ENCODE measurements around the gene KIF1B.
"Not testable (repeated sequence)": the region's sequence is repeated elsewhere in the genome, so short reads cannot be mapped to it uniquely, and the experiment has no call there.

The KIF1B gene

DNA sequence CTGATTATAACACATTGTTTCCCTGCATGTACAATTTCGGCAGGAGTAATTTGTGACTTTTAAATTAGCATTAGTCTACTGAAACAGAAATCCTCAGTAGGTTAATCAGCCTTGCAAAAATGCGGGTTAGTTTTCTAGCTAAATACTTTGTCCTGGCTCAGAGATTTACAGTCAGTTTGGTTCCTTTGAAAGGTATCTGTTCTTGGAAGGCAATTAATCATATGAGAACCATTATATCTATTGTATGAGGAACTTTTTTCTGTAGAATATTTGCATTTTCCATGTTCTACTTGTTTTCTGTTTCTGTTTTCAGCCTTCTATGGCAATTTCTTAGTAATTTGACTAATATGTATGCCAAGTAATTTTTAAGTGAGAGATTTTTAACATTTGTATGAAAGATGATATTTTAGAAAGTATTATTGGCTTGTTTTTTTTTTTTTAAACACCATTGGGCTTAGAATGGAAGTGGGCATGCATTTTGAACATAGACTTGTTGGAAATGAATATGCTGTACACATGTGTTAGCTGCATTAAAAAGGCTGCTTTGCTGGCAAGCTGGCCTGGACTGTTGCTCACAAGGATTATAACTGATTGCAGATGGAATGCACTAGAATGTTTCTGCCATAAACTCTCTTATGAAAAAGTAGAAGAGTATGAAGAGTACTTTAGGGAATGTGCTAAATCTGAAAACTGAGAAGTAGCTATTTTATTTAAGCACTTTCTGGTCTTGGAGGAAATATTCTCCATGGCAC is 26.2 kb downstream of the KIF1B start:
- DNase-seq = no peak

DNA sequence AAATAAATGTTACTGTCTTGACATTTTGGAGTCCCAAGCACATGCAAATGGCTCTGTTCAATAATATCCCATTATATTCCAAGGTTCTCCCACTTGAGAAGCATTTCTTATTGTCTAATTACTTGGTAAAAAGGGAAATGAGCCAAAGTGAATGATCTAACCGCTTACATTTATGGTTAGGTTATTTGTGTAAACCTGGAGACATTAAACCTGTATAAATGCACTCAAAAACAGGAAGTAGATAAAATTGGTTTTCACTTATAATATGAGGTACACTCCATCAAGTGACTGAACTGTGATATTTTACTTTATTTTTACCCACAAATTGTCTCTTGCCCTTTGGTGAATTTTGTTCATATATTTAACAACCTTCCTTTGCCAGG is 26.8 kb downstream of the KIF1B start:
- DNase-seq = no peak

DNA sequence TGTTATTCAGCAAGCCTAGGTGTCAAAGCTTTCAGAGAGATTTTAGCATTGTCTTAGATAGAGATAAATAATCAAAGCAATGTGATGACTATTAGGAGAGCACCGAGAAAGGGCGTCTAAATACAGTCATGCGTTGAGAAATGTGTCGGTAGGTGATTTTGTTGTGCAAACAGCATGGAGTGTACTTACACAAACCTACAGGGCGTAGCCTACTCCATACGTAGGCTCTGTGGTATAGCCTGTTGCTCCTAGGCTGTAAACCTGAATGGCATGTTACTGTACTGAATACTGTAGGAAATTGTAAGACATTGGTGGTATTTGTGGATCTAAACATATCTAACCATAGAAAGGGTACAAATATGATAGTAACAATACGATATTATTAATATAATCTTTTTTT is 31.8 kb downstream of the KIF1B start:
- no peak for DNase-seq

DNA sequence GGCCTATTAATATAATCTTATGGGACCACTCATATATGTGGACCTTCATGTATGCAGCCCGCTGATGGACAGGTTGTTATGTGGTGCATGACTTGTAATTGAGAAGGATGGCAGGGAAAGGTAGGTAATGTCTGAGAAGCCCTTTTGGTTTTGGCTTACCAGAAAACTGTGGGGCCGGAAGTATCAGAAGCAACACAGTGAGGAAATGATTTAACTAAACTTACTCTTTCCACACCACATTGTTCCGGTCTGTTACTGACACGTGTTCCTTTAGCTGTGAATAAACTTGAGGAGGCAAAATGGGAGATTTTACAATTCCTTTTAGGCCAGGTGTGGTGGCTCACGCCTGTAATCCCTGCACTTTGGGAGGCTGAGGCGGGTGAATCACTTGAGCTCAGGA is 32.4 kb downstream of the KIF1B start:
- no peak for DNase-seq

DNA sequence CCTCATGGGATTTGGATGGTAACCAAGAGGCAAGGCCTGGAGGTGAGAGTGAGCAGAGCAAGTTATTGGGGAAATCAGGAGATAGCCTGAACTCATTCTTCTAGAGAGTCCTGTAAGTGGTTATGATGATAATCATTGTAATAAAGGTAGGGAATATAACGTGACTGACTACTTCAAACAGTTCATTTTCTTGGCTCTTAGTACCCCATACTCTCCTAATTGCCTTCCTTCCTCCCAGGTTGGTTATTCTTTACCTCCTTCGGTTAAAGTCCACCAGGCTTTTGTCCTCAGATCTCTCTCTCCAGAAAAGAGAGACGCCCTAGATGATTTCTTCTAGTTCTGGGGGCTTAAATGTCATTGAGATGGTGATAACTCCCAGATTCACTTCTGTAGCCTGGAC is 35.3 kb downstream of the KIF1B start:
- DNase-seq = no peak

DNA sequence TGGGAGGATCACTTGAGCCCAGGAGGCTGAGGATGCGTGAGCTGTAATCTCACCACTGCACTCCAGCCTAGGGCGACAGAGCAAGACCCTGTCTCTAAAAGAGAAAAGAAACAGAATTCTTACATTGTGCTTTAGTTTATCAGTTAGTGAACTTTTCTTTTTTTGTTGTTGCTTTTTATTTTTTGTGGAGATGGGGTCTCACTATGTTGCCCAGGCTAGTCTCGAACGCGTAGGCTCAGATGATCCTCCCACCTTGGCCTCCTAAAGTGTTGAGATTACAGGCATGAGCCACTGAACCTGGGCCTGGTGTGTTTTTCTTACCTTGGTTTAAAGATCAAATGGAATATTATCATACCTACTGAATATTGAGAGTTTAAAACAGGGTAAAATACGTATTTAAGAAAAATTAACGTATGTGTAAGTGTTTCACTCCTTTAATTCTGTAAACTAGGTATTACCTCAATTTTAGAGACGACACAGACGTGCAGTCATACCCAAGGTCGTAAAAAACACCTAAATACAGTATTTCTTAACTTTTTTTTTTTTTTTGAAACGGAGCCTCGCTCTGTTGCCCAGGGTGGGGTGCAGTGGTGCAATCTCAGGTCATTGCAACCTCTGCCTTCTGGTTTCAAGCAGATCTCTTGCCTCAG is 39.6 kb downstream of the KIF1B start:
- no peak for DNase-seq

DNA sequence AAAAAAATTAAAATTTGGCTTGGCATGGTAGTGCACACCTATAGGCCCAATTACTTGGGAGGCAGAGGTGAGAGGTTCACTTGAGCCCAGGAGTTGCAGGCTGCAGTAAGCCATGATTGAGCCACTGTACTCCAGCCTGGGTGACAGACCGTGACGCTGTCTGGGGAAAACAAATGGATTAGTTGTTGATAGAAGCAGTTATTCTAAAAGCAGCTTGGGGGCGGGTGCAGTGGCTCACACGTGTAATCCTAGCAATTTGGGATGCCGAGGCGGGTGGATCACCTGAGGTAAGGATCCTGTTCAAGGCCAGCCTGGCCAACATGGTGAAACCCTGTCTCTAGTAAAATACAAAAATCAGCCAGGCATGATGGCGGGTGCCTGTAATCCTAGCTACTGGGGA is 40.3 kb downstream of the KIF1B start:
- DNase-seq = no peak

DNA sequence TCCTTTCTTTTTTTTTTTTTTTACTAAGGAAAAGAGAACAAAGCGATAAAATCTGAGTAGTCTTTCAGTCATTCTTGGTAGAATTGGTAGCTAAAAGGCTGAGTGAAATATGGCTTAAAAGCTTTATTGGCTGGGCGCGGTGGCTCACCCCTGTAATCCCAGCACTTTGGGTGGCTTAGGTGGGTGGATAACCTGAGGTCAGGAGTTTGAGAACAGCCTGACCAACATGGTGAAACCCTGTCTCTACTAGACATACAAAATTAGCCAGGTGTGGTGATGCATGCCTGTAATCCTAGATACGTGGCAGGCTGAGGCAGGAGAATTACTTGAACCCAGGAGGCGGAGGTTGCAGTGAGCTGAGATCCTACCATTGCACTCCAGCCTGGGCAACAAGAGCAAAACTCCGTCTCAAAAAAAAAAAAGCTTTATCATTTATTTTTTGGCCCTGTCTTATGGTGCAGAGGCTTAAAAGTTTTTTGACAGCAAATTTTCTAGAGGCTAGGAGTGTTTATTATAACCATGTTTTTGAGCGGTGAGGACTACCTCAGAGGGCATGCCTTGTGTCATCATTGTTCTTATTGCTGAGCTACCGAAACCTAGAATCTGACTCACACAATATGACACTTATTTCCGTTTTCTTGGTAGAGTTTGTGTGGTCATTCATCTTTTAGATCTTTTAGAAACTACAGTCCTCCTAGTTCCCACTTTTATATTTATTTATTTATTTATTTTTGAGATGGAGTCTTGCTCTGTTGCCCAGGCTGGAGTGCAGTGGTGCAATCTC is 41.1 kb downstream of the KIF1B start:
- DNase-seq = not testable (repeated sequence)

DNA sequence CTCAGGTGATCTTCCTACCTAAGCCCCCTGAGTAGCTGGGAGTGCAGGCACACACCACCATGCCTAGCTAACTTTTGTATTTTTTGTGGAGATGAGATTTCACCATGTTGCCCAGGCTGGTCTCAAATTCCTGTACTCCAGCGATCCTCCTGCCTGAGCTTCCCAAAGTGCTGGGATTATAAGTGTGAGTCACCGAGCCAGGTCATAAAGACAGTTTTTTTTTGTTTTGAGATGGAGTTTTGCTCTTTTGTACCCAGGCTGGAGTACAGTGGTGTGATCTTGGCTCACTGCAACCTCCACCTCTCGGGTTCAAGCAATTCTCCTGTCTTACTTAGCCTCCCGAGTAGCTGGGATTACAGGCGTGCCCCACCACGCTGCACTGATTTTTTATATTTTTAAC is 42.1 kb downstream of the KIF1B start:
- DNase-seq = no peak

DNA sequence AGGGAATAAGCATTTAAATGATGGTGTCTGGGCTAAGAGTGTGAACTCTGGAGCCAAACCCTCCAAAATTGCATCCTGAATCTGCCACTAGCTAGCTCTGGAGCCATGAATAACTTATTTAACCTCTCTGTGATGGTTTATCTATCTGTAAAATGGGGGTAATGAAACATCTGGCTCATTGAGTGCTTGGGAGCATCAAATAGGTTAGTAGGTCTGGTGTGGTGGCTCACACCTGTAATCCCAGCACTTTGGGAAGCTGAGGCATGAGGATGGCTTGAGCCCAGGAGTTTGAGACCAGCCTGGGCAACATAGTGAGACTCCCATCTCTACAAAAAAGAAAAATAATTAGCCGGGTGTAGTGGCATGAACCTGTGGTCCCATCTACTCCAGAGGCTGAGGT is 42.8 kb downstream of the KIF1B start:
- no peak for DNase-seq

DNA sequence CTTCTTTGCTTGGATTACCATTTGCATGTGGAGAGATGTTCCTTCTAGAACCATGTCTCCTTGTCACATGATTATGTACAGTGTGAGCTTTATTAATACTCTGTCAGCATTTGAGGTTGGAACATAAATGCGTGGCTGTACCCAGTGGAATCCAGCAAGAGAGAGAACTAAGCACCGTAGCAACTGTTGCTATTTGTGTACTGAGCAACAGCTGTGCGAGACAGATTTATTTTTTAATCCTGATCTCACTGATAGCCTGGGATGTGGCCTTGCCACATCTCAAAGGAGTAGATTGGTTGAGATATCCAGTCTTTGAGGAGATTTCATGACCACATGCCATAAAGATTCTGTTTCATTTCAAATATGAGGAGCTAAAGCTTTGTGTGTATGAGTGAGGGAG is 43.4 kb downstream of the KIF1B start:
- DNase-seq = no peak

DNA sequence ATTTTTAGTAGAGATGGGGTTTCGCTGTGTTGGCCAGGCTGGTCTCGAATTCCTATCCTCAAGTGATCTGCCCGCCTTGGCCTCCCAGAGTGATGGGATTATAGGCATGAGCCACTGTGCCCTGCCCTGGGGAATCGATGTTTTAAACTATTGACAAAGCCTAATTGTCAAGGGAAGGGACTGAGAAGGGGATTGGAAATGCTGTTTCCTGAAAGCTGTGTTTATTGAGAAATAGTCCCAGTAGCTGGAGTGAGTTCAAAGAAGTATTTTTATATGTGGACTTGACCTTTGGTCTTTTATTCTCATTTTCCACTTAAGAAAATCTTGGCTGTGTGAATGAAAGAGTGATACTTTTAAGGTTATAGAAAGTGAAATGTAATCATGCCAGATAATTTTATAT is 47.5 kb downstream of the KIF1B start:
- no peak for DNase-seq

DNA sequence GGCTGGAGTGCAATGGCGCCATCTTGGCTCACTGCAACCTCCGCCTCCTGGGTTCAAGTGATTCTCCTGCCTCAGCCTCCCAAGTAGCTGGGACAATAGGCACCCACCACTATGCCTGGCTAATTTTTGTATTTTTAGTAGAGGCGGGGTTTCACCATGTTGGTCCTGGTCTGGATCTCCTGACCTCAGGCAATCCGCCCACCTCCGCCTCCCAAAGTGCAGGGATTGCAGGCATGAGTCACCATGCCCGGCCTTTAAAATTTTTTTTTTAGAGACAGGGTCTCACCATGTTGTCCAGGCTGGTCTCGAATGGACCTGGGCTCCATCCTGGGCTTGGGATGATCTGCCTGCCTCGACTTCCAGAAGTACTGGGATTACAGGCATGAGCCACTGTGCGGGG is 49.2 kb downstream of the KIF1B start:
- DNase-seq = not testable (repeated sequence)

DNA sequence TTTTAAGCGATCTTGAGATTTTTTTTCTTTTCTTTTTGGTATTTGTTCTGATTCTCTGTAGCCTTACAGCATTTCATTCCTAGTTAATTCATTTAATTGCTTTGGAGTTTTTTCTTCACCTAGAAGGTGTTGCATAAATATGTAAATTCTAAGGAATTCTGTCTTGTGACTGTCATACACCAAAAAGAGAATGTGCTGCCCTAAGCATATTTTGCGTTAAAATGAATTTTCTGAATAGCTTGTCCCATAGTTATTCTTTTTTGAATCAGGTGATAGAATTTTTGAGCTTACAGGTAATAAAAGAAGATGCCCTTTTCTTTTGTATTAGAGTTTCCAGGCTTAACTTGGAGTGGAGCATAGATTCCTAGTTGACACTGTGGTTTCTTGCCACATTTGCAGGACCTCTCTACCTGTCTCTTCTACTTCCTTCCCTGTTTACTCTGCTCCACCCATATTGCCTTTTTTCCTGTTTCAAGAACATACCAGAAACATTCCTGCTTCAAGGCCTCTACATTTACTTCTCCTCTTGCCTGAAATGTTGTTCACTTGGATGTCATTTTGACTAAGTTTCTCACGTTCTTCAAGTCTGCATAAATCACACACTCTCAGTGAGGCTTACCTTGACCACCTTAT is 53.2 kb downstream of the KIF1B start:
- no peak for DNase-seq

DNA sequence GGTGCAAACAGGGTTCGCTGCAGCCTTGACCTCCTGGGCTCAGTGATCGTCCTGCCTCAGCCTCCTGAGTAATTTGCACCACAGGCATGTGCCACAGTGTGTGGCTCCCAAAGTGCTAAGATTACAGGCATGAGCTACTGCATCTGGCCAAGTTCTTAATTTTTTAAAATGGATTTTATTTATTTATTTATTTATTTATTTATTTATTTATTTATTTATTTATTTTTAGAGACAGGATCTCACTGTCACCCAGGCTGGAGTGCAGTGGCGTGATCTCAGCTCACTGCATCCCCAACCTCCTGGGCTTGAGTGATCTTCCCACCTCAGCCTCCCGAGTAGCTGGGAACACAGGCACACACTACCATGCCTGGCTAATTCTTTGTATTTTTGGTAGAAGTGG is 54.7 kb downstream of the KIF1B start:
- DNase-seq = no peak

DNA sequence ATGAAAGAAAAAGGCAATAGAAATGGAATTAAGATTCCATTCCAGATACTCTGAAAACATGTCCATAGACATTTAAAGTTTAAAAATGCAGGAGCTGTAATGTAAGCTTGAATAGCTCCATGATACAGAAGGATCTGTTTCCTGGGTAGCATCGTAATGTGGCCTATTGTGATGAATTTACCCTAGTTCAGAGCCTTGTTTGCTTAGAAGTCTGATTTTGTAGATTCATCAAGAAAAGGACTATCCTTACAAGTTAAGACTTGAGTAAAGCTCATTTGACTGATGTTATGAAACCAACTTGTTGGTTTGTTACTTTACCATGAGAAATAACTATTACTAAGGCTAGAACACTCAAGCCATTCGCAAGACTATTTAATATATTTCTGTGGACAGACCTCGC is 55.5 kb downstream of the KIF1B start:
- no peak for DNase-seq

DNA sequence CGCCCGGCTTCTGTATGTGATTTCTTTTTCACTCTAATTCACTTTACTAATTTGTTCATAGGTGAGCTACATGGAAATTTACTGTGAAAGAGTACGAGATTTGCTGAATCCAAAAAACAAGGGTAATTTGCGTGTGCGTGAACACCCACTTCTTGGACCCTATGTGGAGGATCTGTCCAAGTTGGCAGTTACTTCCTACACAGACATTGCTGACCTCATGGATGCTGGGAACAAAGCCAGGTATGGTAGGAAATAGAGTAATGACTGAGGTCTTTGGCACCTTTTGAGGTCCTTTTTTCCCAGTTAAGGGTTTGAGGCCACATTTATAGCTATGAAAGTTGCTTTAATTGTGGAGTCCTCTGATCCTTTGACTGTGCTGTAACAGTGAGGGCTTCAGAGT is 56.9 kb downstream of the KIF1B start:
- DNase-seq = no peak

DNA sequence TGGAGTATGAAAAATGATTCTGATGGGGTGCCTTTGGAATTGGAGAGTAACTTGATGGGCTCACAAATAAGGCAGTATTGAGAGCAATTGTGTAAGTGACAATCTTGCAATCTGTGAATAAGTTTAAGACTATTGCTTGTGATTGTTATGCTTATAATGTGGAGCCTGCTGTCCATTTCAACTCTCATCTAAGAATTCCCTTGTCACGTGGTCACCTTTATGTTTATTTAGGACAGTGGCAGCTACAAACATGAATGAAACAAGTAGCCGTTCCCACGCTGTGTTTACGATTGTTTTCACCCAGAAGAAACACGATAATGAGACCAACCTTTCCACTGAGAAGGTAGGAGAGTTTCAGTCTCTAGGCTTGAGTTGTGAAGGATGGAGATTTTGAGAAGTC is 57.6 kb downstream of the KIF1B start:
- no peak for DNase-seq

DNA sequence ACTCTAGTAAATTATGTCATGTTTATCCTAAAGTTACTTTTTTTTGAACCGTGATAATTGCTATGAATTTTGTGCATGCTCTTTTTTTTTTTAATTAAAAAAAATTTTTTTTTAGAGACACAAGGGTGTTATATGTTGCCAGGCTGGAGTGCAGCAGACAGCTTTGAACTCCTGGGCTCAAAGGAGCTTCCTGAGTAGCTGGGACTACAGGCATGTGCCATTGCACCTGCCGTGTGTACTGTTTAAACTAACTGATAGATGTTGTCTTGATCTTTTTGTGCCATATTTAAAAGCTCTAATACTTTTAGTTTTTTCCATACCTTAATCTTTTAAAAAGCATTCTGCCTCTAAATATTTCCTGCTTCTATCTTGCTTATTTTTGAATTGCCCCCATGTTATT is 60.7 kb downstream of the KIF1B start:
- no peak for DNase-seq

DNA sequence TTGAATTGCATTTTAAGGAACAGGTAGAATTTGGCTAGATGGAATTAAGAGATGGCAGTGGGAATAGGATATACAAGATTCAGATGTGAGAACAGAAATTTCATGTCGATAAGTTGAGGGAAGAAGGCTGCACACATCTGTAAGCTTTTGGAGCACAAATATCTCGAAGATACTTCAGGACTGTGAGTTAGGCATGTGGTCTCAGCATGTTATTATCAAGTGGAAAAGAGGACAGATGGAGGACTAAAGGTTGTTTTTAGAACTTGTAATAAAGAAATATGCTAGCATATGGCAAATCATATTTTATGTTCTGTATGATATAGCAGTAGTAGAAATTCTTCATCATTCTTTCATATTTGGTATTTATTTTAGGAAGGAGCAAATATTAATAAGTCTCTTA is 61.5 kb downstream of the KIF1B start:
- no peak for DNase-seq

DNA sequence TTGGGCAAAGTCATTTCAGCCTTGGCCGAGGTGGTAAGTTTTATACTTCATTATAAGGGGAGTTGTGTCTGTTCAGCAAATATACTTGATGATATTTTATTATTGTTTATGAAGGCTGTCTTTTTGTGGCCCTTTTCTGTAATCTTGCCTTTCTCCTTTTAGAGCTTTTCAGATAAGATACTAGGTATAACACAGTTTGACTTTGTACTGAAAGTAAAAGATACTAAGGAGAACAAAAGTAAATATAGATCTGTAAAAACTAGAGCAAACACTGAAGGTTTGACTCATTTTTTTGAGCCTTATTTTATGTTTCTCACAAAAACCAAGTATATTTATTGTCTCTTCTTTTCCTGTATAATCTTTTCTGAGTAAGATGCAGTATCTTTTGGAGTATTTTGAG is 61.9 kb downstream of the KIF1B start:
- DNase-seq = no peak

DNA sequence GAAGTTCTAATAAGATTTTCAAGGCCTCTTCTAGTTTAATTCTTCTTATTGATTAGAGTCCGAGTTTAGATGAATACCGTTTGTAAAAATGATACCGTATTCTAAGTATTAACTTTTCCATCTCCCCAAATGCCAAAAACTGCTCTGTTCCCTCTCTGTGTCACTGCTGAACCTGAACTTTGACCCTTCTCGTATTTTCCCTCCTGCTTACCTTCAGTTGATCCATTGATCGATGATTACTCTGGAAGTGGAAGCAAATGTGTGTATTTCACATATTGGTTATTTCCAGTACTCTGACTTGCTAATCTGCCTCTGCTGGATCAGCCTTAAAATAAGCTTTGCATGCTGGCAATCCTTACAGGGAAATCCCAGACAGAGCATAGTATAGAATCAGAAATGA is 68.5 kb downstream of the KIF1B start:
- DNase-seq = no peak

DNA sequence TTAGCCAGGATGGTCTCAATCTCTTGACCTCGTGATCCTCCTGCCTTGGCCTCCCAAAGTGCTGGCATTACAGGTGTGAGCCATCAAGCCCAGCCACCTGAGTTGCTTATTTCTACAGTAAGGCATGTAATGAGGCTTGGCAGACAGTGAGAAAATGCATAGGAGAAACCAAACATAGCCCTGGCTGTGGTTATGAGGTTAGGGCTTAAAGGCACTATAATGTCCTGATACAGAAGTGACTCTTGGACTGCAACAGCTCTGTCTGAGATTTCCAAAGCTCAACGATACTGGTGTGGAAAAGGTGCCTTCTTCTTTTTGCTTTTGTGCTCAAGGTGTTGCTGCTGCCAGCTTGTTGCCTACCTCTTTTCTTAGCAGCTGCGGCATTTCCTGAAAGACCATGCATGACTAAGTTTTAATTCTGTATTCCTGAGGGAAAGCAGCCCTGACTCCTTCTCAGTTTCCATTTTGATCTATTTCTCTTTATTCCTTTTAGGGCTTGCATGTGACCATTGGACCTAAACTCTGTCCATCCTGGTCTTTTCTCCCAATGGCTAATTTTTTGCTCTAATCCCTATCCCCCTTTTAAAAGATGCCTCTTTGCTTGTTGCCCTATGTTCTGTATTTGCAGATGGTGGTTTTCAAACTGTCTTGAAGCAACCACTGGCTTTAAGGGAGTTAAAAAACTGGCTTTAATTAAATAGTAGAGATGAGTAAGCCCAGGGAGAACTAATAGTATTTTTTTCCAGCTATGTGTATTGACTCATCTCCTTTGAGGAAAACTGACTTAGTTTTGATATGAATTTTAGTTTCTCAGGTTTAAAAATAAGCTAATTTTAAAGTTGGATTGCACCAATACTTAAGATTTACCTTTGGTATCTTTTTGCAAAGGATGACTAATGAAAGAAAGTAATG is 70.3 kb downstream of the KIF1B start:
- DNase-seq = no peak

Measured in stimulated activated CD4-positive, alpha-beta T cell treated with anti-CD3 and anti-CD28 coated beads, Interleukin-12 subunit alpha, Interleukin-12 subunit beta, amount 100 ng/mL, for 4 hours (primary cell).